GM19395 (cell line): ENCODE data around the gene SRRM5.
A peak's percentile ranks its signal among the peaks of the same experiment; 100 is the strongest.

Source experiments
- ATAC-seq: cut with Tn5 transposase; IDR thresholded peaks from one replicate; pipeline ENCODE4 v1.9.1; 2021; ENCODE audit warnings: mild to moderate bottlenecking, moderate library complexity; ENCODE audit not compliant: unreplicated experiment

SRRM5 gene

GRCh38 chr19:43610493-43610892, 1.4 kb upstream of the SRRM5 start:
- ATAC-seq = no peak

- ATAC-seq = no peak
Observed at GRCh38 chr19:43612374-43612773, 486 bp downstream of the SRRM5 start.

GRCh38 chr19:43616306-43616705, 4.4 kb downstream of the SRRM5 start:
- ATAC-seq = no peak

- no peak for ATAC-seq
Observed at GRCh38 chr19:43616954-43617353, 5.1 kb downstream of the SRRM5 start.

GRCh38 chr19:43618921-43619261, 7.0 kb downstream of the SRRM5 start:
- ATAC-seq = peak; percentile 35

GRCh38 chr19:43619262-43620060, 7.6 kb downstream of the SRRM5 start, which contains the start of gene ZNF428:
TSS of gene ZNF428 (minus strand) at chr19:43619629. CDS start at chr19:43614304, 5,325 bp downstream.
- peak; percentile 74 for ATAC-seq

- no peak for ATAC-seq
Observed at GRCh38 chr19:43620061-43621001, 8.4 kb downstream of the SRRM5 start.

GRCh38 chr19:43622070-43622469, 10.2 kb downstream of the SRRM5 start:
- ATAC-seq = no peak

- no peak for ATAC-seq
Observed at GRCh38 chr19:43622956-43623355, 11.1 kb downstream of the SRRM5 start.

GRCh38 chr19:43623889-43624670, 12.2 kb downstream of the SRRM5 start:
- no peak for ATAC-seq

GRCh38 chr19:43624933-43625332, 13.0 kb downstream of the SRRM5 start:
- ATAC-seq = no peak

- no peak for ATAC-seq
Observed at GRCh38 chr19:43625918-43626579, 14.2 kb downstream of the SRRM5 start.

- ATAC-seq = no peak
Observed at GRCh38 chr19:43626838-43627237, 14.9 kb downstream of the SRRM5 start.

- no peak for ATAC-seq
Observed at GRCh38 chr19:43628646-43629326, 16.9 kb downstream of the SRRM5 start.

GRCh38 chr19:43631491-43631890, 19.6 kb downstream of the SRRM5 start:
- ATAC-seq = no peak

GRCh38 chr19:43633520-43633919, 21.6 kb downstream of the SRRM5 start:
- no peak for ATAC-seq

- no peak for ATAC-seq
Observed at GRCh38 chr19:43634068-43634467, 22.2 kb downstream of the SRRM5 start.

GRCh38 chr19:43634506-43634871, 22.6 kb downstream of the SRRM5 start:
- no peak for ATAC-seq

- no peak for ATAC-seq
Observed at GRCh38 chr19:43634872-43635560, 23.1 kb downstream of the SRRM5 start.
